GM12875 (cell line): ENCODE data around the gene LDLRAD2.
A peak's percentile ranks its signal among the peaks of the same experiment; 100 is the strongest.
"Not testable (repeated sequence)": the region's sequence is repeated elsewhere in the genome, so short reads cannot be mapped to it uniquely, and the experiment has no call there.

Source experiments
- H3K4me3 ChIP-seq: one replicate; pipeline ENCODE4 v1.5.1; 2011; ENCODE audit warnings: low read depth, low read length, control low read depth
- CTCF ChIP-seq: IDR thresholded peaks from 2 replicates; pipeline ENCODE4 v1.5.1; 2011; ENCODE audit warnings: low read depth, mild to moderate bottlenecking, control low read depth, inconsistent platforms, low read length, moderate library complexity, borderline replicate concordance; ENCODE audit not compliant: insufficient read depth

Gene LDLRAD2

GRCh38 chr1:21773585-21773984 lies 38.5 kb upstream of the LDLRAD2 start:
- H3K4me3 ChIP-seq, result no peak overlapping the region
- no peak for TF ChIP-seq CTCF

GRCh38 chr1:21774835-21775549 lies 37.1 kb upstream of the LDLRAD2 start:
- no peak for TF ChIP-seq CTCF
- no peak overlapping the region for H3K4me3 ChIP-seq

GRCh38 chr1:21775550-21775914 lies 36.5 kb upstream of the LDLRAD2 start:
- no peak overlapping the region for H3K4me3 ChIP-seq
- no peak for TF ChIP-seq CTCF

- no peak for TF ChIP-seq CTCF
- no peak overlapping the region for H3K4me3 ChIP-seq
Measured at GRCh38 chr1:21775985-21776562, 36.0 kb upstream of the LDLRAD2 start.

- H3K4me3 ChIP-seq, result not testable (repeated sequence)
Measured at GRCh38 chr1:21776925-21777324, 35.1 kb upstream of the LDLRAD2 start.

GRCh38 chr1:21778405-21778727 lies 33.7 kb upstream of the LDLRAD2 start:
- H3K4me3 ChIP-seq, result no peak overlapping the region
- no peak for TF ChIP-seq CTCF

GRCh38 chr1:21779613-21780521 lies 32.2 kb upstream of the LDLRAD2 start:
- TF ChIP-seq CTCF, result no peak
- peak overlapping the region; percentile 40 for H3K4me3 ChIP-seq
